GM18909 (cell line): ENCODE data around the gene OR52L1.
"Not testable (repeated sequence)": the region's sequence is repeated elsewhere in the genome, so short reads cannot be mapped to it uniquely, and the experiment has no call there.

ENCODE experiments used
- ATAC-seq: cut with Tn5 transposase; IDR thresholded peaks from one replicate; pipeline ENCODE4 v1.9.1; 2021; ENCODE audit warnings: mild to moderate bottlenecking; ENCODE audit not compliant: unreplicated experiment, poor library complexity

Gene OR52L1

DNA sequence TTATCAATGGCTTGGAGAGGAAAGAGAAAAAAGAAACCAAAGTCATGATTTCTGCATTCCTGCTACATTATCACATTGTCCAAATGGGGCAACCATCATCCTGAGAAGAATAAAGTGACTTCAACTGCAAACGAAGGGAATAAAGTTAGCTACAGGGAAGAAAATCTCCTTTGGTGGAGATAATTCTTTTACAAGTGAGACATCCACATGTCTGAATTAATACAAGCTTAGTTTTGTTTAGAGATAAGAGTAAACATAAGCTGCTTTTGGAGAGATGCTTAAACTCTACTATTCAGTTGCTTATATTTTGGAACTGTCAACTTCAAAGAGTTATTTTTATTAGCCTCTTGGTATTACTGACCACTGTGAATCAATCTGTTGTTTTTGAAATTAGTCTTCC lies at the start of gene OR52L1:
Gene OR52L1 (minus strand): TSS at position 101 of the 400 bp plus-strand sequence. CDS start 55 bp downstream, at position 46.
- ATAC-seq = no peak

DNA sequence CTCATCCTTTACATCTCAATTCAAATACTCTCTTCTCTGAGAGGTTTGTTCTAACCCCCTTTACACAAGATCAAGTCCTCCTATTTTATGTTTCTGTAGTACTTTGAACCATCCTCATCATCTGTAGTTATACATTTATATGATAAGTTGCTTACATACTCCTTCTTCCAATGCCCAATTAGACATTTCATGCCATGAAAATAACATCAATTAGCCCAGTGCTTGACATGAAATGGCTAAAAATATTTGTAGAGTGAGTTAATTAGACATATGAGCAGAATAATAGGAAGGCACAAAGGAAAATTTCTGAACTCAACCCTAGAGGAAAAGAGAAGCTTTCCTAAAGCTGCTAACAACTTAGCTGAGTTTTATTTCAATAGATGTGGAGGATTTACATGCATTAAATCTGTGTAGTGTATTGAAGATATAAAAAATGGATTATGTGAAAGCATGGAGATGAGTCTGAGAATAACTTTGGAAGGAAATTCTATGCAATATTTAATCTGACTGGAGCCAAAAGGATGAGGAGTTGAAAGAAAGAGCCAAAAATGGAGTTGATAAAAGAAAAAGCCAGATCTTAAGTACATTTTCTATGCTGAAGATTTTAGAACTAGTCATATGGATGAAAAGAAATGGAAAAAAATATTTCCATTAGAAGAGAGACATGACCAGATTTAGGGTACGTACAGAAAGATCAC lies 44.1 kb upstream of the OR52L1 start, which contains the start of gene OR56A1:
Gene OR56A1 (minus strand): TSS at position 51 of the 698 bp plus-strand sequence. CDS start 3,066 bp downstream, outside the sequence.
- no peak for ATAC-seq

DNA sequence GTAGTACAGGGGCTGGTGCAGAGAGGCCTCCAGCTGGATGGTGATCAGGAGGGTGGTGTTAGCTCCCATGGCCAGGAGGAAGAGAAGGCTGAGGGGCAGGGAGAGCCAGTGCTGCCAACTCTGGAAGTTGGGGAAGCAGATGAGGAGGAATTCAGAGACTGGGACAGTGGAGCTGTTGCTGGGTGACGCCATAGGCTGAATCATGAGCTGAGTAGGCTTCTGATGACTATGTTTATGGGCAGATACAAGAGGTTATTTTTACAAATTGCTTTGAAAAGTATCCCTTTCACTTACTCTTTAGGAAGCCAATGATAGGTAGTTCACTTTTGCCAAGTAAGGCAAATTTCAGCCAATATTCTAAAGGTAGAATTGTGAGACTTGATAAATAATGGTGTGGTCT lies 40.7 kb upstream of the OR52L1 start:
- no peak for ATAC-seq

- ATAC-seq = no peak
These were observed 38.3 kb upstream of the OR52L1 start for GRCh38 chr11:6025056-6025455.

DNA sequence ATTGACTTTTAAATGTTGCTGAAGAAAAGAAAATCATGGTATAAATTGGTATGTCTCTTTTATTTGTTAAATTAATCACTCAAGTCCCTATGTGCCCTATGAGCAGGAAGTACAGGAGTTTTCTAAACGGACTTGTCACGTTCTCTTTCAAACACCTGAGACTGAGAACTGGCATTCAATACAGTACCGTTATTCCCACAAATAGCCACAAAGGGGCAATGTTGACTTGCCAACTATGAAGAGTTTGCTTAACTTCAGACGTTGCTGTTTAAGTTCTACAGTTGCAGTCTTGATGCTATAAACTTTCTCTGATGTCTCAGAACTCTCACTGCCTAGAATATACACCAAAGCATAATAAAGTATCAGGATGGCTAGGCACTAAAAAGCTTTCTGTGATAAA lies 36.2 kb upstream of the OR52L1 start:
- ATAC-seq = no peak

- no peak for ATAC-seq
These were observed 26.3 kb upstream of the OR52L1 start for GRCh38 chr11:6013042-6013441.

- no peak for ATAC-seq
These were observed 25.4 kb upstream of the OR52L1 start for GRCh38 chr11:6012035-6012668.

GRCh38 chr11:6006846-6007245 lies 20.1 kb upstream of the OR52L1 start, which contains the start of gene OR56A4:
OR56A4 (minus strand) TSS chr11:6006946; CDS start chr11:6002992, 3,954 bp downstream.
- ATAC-seq = no peak

GRCh38 chr11:6006395-6006794 lies 19.6 kb upstream of the OR52L1 start:
- ATAC-seq = no peak

- ATAC-seq = no peak
These were observed 15.5 kb upstream of the OR52L1 start for GRCh38 chr11:6002202-6002699.

DNA sequence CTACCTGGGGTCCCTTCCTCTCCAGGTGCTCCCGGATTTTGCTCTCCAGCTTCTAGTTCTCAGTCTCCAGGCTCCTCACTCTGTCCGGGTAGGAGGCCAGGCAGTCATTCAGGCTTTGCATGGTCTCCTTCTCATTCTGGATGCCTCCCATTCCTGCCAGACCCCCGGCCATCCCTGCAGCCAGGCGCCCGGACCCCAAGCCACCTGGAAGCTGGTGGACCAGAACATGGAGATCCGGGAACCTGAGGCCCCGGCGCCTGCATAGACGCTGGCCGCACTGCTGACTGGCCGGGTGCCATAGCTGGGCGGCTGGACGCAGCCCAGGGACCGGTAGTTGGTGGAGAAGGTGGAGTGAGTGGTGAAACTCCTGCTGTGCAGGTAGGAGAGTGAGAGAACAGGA lies 8.0 kb upstream of the OR52L1 start:
- ATAC-seq = no peak

- peak; percentile 44 for ATAC-seq
These were observed 5.9 kb upstream of the OR52L1 start for GRCh38 chr11:5992604-5993251.

GRCh38 chr11:5992150-5992549 lies 5.4 kb upstream of the OR52L1 start:
- no peak for ATAC-seq

- ATAC-seq = no peak
These were observed 2.4 kb upstream of the OR52L1 start for GRCh38 chr11:5989203-5989602.

GRCh38 chr11:5983443-5983842 lies 3.3 kb downstream of the OR52L1 start:
- no peak for ATAC-seq

- no peak for ATAC-seq
These were observed 13.3 kb downstream of the OR52L1 start for GRCh38 chr11:5973530-5973929.

GRCh38 chr11:5968394-5968793 lies 18.4 kb downstream of the OR52L1 start, which contains the start of gene OR56A5:
OR56A5 (minus strand) TSS chr11:5968494; CDS start chr11:5968494, 0 bp downstream.
- no peak for ATAC-seq

- no peak for ATAC-seq
These were observed 19.1 kb downstream of the OR52L1 start for GRCh38 chr11:5967708-5968107.

- ATAC-seq = no peak
These were observed 19.8 kb downstream of the OR52L1 start for GRCh38 chr11:5966958-5967357.

DNA sequence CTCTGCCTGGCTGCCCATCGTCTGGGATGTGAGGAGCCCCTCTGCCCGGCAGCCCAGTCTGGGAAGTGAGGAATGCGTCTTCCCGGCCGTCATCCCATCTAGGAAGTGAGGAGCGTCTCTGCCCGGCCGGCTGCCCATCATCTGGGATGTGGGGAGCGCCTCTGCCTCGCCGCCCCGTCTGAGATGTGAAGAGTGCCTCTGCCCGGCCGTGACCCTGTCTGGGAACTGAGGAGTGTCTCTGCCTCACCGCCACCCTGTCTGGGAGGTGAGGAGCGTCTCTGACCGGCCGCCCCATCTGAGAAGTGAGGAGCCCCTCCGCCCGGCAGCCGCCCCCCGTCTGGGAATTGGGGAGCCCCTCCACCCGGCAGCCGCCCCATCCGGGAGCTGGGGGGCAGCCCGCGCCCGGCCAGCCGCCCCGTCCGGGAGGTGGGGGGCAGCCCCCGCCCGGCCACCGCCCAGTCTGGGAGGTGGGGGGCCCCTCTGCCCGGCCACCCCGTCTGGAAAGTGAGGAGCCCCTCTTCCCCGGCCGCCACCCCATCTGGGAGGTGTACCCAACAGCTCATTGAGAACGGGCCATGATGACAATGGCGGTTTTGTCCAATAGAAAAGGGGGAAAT lies 26.0 kb downstream of the OR52L1 start:
- not testable (repeated sequence) for ATAC-seq

GRCh38 chr11:5955586-5955985 lies 31.2 kb downstream of the OR52L1 start:
- no peak for ATAC-seq
